NCI-H1417 treated with DMSO at 0.1 percent for 48 hours (cell line): ENCODE measurements around the gene GFY.

ENCODE experiments used
- DNase-seq: peaks from one replicate; lab custom pipeline; 2025; lab: John Stamatoyannopoulos, UW

The GFY gene, protein sequence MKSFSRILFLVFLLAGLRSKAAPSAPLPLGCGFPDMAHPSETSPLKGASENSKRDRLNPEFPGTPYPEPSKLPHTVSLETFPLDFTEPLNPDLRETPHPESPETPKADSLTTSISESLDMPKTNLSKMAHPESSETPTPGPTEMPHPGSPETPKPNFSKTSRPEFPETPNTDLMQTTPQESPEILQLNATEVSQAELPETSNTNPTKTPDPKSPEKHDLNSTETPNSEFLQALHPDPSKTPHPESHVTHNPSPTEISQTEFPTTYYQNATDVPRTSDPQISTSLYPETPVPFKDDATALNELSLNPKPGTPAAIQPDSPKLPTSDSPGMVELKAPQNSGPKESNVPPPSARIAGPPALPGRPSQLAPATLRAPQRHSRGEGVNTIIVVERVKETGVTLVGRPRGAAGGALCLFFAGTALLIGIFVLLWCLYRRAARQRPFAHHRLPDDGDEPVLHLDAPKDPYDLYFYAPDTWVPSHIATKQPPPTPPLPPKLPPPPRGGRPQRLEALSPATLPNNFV

DNA sequence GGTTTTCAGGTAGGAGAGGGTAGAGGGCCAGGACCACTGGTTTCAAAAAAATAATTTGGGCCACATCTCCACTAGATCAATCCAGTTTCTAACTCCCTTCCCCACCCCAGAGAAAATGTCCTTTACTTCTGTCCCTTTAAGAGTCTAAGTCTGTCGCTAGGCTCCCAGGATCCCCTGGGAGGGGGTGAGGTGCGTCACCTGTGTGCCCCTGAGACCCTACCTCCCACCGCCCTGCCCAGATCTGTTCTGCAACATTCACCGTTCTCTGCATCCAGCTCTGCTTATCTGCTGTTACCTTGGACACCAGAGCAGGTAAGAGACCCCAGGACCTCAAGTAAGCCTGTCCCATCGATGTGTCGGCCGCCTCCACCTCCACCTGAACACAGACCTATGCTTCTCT lies at the start of gene GFY:
Gene GFY, plus strand, starts transcription at position 211 of the 400 bp plus-strand sequence. CDS start 1,043 bp downstream, outside the sequence.
- no peak for DNase-seq

DNA sequence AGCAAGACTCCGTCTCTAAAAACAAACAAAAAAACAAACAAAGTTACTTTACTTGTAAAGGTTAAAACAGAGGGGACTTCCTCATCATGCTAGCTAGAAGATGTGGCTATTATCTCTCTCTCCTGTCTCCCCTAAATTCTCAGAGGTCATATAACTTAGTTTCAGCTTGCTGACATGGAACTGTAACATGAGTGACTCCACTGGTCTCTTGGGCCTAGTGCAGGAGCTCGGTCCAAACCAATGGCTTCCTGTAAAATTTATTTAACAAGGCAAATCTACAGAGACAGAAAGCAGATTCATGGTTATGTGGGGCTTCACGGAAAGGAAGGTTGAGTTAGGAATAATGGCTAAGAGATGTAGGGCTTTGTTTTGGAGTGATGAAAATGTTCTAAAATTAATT lies 46.7 kb upstream of the GFY start:
- no peak for DNase-seq

DNA sequence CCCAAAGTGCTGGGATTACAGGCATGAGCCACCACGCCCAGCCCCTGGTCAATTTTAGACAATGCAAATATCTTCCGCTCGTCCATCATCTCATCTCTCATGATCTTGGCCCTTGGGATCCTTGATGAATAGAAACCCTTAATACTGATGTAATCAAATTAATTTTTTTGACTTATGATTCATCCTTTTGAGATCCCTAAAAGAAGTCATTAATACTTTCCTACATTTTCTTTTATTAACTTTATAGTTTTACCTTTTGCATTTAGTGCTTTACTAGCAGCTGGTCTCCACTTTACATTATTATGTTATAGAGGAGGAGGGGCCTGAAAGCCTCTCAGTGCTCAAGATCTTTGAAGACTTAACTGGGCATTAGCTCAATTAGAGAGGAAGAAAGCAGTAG lies 44.8 kb upstream of the GFY start:
- no peak for DNase-seq

DNA sequence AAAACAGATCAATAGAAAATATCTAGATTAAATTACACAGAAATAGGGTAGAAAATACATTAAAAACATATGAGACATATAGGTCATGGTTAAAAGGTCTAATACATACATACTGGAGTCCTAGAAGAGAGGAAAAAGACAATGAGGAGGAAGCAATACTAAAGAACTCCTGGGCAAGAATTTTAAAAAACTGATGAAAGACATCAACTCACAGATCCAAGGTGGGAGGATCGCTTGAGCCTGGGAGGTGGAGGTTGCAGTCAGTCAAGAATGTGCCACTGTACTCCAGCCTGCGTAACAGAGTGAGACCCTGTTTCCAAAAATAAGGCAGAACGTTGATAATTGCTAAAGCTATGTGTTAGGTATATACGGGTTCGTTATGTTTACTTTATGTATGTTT lies 42.5 kb upstream of the GFY start:
- no peak for DNase-seq

DNA sequence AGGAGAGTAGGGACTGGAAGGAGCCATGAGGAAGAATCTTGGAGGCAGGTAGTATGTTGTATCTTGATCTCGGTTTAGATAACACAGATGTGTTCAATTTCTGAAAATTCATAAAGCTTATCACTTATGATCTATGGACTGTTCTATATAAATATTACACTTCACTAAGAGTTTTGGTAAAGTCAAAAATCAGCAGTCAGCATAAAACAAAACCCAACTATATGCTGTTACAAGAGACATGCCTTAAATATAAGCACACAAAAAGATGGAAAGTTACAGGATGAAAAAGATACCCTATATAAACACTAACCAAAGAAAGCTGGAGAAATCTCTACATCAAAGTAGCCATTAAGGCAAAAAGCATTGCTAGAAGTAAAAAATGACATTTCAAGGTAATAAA lies 41.6 kb upstream of the GFY start:
- DNase-seq: no peak

DNA sequence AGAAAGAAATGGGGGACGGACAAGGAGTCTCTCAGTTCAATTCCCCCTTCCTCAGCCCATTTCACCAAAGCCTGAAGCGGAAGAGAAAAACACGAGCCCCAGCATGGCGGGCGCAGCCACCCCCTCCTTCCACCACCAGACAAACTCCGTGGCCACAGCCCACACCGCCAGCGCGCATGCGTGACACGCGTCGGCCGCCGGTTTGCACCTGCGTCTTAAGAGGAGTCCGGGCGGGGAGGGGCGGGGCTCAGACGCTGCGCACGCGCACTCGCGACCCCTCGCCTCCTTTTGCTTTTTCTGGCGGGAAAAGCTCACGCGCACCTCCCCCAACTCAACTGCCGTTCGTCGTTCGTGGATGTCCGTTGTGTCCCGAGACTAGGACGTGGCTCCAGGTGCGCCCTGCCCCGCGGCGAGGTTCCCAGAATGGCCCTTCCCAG lies 37.2 kb upstream of the GFY start, which contains the start of gene KASH5:
Gene KASH5, plus strand, starts transcription at position 314 of the 437 bp plus-strand sequence. CDS start 2,635 bp downstream, outside the sequence.
- DNase-seq: no peak

DNA sequence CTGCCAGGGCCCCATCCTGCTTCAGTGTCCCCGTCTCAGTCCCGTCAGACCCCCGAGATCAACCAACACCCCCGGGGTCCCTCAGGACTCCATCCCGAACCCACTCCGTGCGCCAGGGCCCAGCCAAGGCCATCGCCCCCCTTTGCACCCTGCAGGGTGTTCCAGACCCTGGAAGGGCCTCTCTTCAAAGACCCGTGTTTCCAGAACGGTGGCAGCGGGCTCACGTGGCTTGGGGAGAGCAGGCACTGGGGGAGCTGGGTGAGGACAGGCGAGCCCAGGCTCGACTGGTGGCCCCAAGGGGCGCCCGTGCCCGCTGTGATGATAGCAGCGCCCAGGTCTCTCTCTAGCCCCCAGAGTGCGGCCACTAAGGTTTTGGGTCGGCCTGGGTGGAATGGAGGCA lies 35.8 kb upstream of the GFY start:
- no peak for DNase-seq

DNA sequence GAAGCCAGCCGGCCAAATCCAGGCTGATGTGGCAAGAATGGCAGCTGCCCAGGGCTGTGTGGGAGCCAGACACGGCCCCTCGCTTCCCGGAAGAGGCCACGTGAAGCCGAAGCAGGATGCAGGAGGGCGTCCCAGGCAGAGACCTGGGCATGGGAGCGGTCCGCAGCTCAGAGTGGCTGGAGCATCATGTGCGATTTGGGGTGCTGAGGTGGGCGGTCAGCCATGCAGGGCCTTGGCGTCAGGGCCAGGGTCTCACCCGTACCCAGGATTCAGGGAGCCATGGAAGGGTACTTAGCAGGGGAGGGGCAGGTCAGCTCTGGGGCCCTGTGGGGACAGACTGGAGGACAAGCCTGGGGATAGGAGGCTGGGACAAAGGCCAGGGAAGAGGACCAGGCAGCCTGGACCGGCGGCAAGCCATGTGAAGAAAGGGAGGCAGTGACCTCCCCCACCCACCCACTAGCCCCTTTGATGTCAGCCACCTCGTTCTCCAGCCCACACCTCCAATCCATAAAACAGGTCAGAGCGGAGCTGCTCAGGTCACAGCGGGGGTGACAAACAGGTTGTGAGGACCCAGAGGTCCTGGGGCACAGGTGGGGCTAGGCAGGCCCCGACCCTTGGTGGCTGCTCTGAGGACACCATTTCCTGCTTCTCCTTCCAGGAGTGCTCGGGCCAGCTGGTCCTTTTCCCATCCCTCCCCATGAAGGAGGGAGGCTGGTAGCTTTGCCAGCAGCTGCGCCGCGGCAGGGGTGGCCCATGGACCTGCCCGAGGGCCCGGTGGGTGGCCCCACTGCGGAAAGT lies 34.9 kb upstream of the GFY start:
- DNase-seq: no peak

DNA sequence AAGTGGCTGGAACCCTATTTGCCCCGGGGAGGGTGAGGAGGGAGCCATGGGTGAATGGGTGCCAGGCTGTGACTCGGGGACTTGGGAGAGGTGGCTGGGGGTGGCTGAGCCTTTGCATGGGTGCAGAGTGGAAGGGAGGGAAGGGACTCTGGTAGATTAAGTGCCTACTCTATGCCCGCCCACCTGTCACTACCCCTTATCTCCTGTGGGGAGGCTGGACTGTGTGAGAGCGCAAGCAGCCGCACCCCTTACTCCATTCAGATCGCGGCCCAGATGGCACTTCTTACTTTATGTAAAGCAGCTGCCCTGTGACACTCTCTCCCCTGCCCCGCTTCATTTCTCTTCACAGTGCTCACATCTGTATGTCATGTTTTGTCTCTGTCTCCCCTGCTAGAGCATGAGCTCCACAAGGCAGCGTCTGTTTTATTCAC lies 34.2 kb upstream of the GFY start:
- no peak for DNase-seq

DNA sequence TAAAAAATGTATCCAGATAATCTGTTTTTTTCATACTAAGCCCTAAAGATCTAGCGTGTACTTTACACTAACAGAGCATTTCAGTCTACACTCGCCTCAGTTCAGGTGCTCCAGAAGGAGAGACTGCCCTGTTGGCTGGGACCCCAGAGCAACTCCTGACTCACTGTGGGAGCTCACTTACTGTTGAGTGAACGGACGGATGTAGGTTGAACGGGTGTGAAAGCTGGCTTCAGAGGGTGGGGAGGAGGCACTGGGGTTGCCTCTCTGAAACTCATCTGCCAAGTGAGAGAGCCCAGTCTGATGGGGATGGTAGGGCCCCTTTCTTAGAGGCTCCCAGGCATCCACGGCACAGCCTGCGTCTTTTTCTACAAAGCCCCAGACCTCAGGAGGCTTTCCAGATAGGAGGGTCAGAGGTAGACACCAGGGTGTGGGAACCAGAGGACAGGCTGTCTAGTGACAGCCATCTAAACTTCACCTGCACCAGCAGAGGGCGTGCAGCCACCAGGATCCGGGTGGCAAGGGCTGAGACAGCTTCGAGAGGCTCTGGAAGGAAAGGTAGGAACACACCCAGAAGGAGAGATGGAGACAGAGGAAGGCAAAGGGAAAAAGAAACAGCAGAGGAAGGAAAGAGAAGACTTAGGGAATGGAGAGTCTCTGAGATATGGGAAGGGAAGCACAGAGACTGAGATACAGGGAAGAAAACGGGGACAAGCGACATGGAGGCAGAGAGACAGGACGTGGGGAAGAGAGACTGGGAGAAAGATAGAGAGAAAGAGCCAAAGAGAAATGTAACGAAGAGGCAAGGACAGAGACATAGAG lies 33.4 kb upstream of the GFY start:
- no peak for DNase-seq

DNA sequence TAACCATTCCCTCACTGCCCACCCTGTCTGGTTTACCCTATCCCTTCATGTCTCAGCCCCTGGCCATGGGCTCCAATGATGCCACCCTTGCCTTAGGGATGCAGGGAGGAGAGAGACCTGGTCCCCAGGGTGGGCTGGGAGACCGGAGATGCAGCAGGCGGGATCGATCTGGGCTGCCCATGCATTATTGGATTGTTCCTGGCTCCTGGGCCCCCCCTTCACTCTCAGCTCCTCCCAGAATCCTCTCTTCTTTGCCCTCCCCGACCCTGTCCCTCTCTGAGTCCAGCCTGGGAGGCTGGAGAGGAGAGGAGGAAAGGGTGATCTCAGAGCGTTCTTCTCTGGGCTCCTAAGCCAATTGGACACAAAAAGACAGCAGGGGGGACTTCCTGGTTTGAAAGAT lies 31.3 kb upstream of the GFY start:
- DNase-seq: no peak

DNA sequence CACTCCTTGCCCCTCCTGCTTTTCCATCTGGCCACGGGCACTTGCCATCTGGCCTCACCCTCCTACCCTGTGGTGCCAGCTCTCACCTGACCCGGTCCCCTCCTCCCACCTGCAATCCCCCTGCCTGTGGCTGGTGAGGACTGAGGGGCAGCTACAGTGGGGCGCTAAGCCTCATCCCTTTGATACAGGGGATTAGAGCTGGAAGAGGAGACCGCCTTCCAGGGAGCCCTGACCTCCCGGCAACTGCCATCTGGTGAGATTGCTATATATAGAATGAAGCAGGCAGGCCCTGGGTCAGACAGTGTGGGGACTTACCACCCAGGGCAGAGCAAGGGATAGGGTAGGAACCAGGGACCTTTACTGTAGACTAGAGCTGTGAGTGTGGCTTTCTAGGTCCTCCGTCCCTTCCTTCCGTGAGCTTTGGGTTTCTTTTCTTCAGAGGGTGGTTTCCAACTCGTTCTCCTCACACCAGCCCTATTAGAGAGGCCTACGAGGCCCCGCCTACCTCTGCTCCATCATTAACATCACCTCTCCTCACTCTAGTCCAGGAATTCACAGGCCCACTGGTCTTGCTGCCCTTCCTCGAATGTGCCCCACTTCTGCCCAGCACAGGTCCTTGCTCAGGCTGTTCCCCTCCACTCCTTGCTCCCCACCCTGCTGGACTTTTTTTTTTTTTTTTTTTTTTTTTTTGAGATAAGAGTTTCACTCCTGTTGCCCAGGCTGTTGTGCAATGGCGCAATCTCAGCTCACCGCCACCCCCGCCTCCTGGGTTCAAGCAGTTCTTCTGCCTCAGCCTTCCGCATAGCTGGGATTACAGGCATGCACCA lies 29.4 kb upstream of the GFY start:
- no peak for DNase-seq

DNA sequence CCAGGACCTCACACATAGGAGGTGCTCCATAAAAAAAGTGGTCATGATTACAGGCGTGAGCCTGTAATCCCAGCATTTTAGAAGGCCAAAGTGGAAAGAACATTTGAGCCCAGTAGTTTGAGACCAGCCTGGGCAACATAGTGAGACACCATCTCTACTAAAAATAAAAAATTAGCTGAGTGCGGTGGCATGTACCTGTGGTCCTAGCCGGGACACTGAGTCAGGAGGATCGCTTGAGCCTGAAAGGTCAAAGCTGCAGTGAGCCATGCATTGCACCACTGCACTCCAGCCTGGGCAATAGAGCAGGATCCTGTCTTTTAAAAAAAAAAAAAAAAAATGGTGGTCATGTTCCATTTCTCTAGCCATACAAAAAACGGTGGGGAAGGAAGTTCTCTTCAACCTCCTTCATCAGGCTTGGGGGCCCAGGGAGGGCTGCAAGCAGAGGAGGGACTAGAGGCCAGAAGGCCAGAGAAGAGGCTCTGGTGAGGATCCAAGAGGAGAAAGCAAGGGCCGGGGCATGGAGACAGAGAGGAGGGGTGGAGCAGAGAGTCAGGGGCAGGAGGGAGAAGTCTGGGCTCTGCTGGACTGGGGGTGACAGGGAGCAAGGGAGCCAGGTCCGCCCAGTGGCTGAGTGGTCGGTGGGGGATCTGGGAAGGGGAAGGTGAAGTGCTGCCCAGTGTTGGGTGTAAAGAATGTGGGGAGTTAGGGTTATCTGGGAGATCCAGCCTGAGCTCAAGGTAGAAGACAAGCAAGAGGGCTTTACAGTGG lies 28.3 kb upstream of the GFY start:
- DNase-seq: no peak

DNA sequence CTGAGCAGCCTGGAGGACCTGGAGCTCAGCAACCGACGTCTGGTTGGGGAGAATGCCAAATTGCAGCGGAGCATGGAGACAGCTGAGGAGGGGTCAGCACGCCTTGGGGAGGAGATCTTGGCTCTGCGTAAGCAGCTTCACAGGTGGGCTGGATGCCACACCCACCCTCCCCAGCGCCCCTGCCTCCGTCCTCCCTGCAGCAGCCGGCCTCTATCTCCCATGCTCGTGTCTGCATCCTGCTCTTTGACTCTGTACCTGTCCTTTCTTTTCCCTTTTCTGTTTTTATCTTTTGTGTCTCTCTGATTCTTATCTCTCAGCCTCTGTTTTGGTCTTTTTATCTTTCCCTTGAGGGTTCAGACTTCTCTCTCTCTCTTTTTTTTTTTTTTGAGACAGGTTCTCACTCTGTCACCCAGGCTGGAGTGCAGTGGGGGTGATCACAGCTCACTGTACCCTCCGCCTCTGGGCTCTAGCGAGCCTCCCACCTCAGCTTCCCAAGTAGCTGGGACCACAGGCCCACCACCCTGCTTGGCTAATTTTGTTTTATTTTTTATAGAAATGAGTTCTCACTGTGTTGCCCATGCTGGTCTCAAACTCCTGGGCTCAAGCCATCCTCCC lies 27.1 kb upstream of the GFY start:
- DNase-seq: no peak

DNA sequence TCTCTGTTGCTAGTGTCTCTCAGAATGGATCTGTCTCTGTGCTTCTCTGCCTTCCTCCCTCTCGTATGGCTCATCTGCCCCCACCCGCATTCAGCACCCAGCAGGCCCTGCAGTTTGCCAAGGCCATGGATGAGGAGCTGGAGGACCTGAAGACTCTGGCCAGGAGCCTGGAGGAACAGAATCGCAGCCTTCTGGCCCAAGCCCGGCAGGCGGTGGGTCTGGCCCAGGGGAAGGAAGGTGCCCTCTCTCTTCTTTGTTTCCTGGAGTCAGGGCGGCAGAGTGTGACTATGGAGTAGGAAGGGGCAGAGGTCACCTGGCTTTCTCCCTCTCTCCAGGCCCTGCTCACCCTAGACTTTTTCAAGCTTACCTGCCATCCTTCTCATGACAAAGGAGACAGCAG lies 26.3 kb upstream of the GFY start:
- no peak for DNase-seq

DNA sequence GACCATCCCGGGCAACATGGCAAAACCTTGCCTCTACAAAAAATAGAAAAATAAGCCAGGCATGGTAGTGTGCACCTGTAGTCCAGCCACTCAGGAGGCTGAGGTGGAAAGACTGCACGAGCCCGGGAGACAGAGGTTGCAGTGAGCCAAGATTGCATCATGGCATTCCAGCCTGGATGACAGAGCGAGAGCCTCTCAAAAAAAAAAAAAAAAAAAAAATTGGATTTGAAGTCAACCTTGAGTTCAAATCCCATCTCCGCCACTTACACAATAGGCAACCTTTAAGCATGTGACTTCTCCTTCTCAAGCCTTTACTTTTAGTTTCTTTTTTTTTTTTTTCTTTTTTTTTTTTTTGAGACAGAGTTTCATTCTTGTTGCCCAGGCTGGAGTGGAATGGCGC lies 25.2 kb upstream of the GFY start:
- no peak for DNase-seq

DNA sequence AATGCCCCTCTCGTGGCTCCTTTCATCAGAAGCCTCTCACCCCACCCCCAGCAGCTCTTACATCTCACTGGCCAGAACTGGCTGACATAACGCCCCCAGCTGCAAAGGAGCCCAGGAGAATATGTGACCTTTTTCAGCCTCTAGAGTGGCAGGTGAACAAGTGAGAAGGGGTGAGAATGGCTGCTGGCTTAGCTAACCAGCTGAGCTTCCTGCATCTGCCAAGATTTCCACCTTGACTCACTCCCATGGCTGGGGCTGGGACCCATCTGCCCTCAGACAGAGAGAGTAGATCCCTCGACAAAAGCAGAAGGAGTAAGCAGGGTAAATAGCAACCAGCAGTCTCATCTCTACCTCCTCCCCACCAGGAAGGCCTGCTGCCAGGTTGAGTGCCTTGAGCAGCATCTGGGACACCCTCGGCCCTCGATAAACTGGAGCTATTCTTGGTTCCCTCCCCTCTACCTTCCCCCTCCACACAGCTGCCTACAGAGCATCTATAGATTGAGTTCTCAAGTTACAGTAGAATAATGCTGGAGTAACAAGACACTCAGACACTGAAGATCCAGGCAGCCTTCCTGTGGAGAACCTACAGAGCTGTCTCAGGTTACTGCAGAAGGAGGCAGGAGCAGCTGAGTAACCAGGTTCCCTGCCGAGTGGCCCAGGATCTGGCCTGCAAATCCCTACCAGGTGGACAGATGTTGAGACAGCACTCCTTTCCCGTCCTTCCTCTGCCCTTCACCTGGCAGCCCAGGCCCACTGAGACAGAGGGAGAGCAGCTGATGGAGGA lies 21.6 kb upstream of the GFY start:
- DNase-seq: no peak

DNA sequence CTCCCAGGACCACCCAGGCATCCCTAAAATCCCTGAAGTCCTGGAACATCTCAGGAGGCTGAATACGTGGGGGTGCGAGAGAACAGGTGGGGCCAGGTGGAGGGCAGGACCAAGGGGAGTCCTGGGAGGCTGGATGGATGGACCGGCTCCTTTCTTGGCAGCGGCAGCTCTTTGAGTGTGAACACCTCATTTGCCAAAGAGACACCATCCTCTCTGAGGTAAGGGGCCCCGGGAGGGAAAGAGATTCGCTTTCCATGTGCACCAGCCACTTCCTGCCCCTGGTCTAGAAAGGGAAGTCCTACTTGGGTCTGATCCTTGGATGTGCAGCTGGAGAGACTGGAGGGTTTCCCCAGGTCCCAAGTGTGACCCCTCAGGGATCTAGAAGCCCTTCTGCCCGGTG lies 18.1 kb upstream of the GFY start:
- DNase-seq: no peak

DNA sequence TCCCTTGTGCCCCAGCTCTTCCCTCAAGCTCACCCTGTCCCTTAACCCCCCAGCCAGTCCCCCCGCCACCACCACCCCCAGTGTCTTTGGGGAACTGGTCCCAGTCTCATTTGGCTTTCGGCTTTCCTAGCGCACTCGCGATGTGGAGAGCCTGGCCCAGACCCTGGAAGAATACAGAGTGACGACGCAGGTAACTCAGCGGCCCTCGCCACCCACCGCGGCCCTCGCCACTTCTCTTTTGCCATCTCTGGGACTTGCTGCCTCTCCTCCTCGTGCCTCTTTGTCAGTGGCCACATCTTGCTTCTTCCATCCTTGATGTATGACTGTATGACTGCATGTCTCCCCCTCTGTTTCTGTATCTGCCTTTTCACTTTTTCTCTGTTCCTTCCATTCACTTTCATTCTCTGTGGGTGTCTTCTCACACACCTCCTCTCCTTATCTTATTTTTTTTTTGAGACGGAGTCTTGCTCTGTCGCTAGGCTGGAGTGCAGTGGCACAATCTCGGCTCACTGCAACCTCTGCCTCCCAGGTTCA lies 17.6 kb upstream of the GFY start:
- DNase-seq: no peak
